ENCODE results near the gene DNASE1L1.
A peak's percentile ranks its signal among the peaks of the same experiment; 100 is the strongest.

Gene DNASE1L1

GRCh38 chrX:154428176-154429171, 19.4 kb upstream of the DNASE1L1 start, which contains the start of gene ATP6AP1 (continued):
- TF ChIP-seq PRDM10 (tag by site-specific recombination; IDR thresholded peaks at IDR 0.05) = peak; percentile 54
- TF ChIP-seq AEBP2 (tag by site-specific recombination; IDR thresholded peaks at IDR 0.05; ENCODE audit: borderline replicate concordance) = no peak
- TF ChIP-seq ZBTB26 (tag by site-specific recombination; optimal IDR thresholded peaks at IDR 0.05) = peak; percentile 54
- TF ChIP-seq ZNF600 (tag by site-specific recombination; IDR thresholded peaks at IDR 0.05) = 0 out of 2 replicates have a peak, but pooled peaks have one; percentile 40
- peak; percentile 83 for TF ChIP-seq SP3 (tag by site-specific recombination; IDR thresholded peaks at IDR 0.05)
- 0 out of 2 replicates have a peak, but pooled peaks have one; percentile 35 for TF ChIP-seq ZSCAN30 (tag by site-specific recombination; IDR thresholded peaks at IDR 0.05)
- no peak for TF ChIP-seq ZNF354C (tag by site-specific recombination; IDR thresholded peaks at IDR 0.05; ENCODE audit: borderline replicate concordance, low read depth)
- TF ChIP-seq ZNF48 (tag by site-specific recombination; IDR thresholded peaks at IDR 0.05) = no peak
- TF ChIP-seq HOXC10 (CRISPR knock-in tag; IDR thresholded peaks at IDR 0.05) = peak; percentile 24; the same call in 1 of the 2 replicates
- TF ChIP-seq ZBTB6 (tag by site-specific recombination; IDR thresholded peaks at IDR 0.05) = peak; percentile 86; the same call in 1 of the 2 replicates
- peak; percentile 22; the same call in 1 of the 2 replicates for TF ChIP-seq KLF1 (tag by site-specific recombination; IDR thresholded peaks at IDR 0.05)
- peak; percentile 74 for TF ChIP-seq GLIS2 (tag by site-specific recombination; IDR thresholded peaks at IDR 0.05)
- no peak for TF ChIP-seq HOXA7 (CRISPR knock-in tag; IDR thresholded peaks at IDR 0.05; ENCODE audit: borderline replicate concordance)
- peak; percentile 41 for TF ChIP-seq SP7 (tag by site-specific recombination; IDR thresholded peaks at IDR 0.05)
- TF ChIP-seq ZNF121 (tag by site-specific recombination; IDR thresholded peaks at IDR 0.05) = peak; percentile 98; the same call in 1 of the 2 replicates
- peak; percentile 73; the same call in 1 of the 2 replicates for TF ChIP-seq ZBTB17 (tag by site-specific recombination; IDR thresholded peaks at IDR 0.05)
- no peak for TF ChIP-seq ZNF549 (tag by site-specific recombination; IDR thresholded peaks at IDR 0.05)
- peak; percentile 95 for TF ChIP-seq YY2 (tag by site-specific recombination; IDR thresholded peaks at IDR 0.05)
- TF ChIP-seq CTCF (tag by site-specific recombination; IDR thresholded peaks at IDR 0.05) = peak; percentile 66; the same call in 1 of the 2 replicates
- TF ChIP-seq SP2 (tag by site-specific recombination; IDR thresholded peaks at IDR 0.05) = peak; percentile 98
- TF ChIP-seq ZBTB20 (tag by site-specific recombination; IDR thresholded peaks at IDR 0.05) = peak; percentile 53; the same call in 1 of the 2 replicates
- peak; percentile 87 for TF ChIP-seq KLF10 (tag by site-specific recombination; IDR thresholded peaks at IDR 0.05)
- peak; percentile 56 for TF ChIP-seq EGR2 (tag by site-specific recombination; IDR thresholded peaks at IDR 0.05; ENCODE audit: low read depth)
- TF ChIP-seq ZNF513 (tag by site-specific recombination; IDR thresholded peaks at IDR 0.05) = no peak
- TF ChIP-seq ZNF692 (tag by site-specific recombination; IDR thresholded peaks at IDR 0.05) = peak; percentile 98
- 0 out of 2 replicates have a peak, but pooled peaks have one; percentile 57 for TF ChIP-seq ZNF2 (tag by site-specific recombination; IDR thresholded peaks at IDR 0.05)

Data from HEK293 (cell line).